Adrenal gland (tissue), 19 donors: Measurements from ENCODE around the gene DLGAP4. TPM values are rescaled to one million over a fixed set of nuclear protein-coding genes. Genes with fewer than 3 reads are reported as not detected.

Experiments
- DNase-seq, 7 donors: peaks; one replicate each; pipeline ENCODE4 v3.0.0-alpha.2; 2019 to 2020
- H3K27ac ChIP-seq, 5 donors: fragments of 200-600 bp; sonication (generic) in 4 of 5; 1 replicate in 3 of 5; 2 replicates in 2 of 5; pipeline versions ENCODE4 v1.5.1 to v1.8.0; 2016 to 2020; ENCODE audit warnings: mild to moderate bottlenecking in 1 of 5
- H3K27me3 ChIP-seq: fragments of 200-600 bp; 2 replicates; pipeline ENCODE4 v1.8.0; 2021
- H3K36me3 ChIP-seq, 2 donors: fragments of 200-600 bp; replicated peaks in 1 of 2; 1 replicate in 1 of 2; 2 replicates in 1 of 2; pipeline versions ENCODE4 v1.5.1 to v1.8.0; 2018 to 2022
- H3K4me1 ChIP-seq, 2 donors: fragments of 200-600 bp; replicated peaks in 1 of 2; 1 replicate in 1 of 2; 2 replicates in 1 of 2; pipeline versions ENCODE4 v1.5.1 to v1.8.0; 2018 to 2021
- H3K4me3 ChIP-seq, 4 donors: fragments of 200-600 bp; sonication (generic) in 3 of 4; one replicate each; pipeline ENCODE4 v1.5.1; 2016 to 2018
- H3K9me3 ChIP-seq, 3 donors: fragments of 200-600 bp; sonication (generic) in 1 of 3; replicated peaks in 1 of 3; 1 replicate in 2 of 3; 2 replicates in 1 of 3; pipeline versions ENCODE4 v1.5.1 to v1.8.0; 2016 to 2021
- CTCF ChIP-seq, 6 experiments: fragments of 450-650 bp in 4 of 6; fragments of 200-600 bp in 2 of 6; sonication (generic) in 1 of 6; IDR thresholded peaks; 1 replicate in 5 of 6; 2 replicates in 1 of 6; pipeline versions ENCODE4 v1.5.1 to v1.8.0; 2016 to 2021; ENCODE audit warnings: antibody characterized with exemption in 6 of 6, mild to moderate bottlenecking in 2 of 6, moderate library complexity in 1 of 6
- POLR2A ChIP-seq, 2 donors: fragments of 450-650 bp; IDR thresholded peaks; one replicate each; pipeline ENCODE4 v1.6.1; 2017; ENCODE audit warnings: antibody characterized with exemption in 2 of 2, mild to moderate bottlenecking in 2 of 2, moderate library complexity in 1 of 2
- WGBS, 4 donors: extraction: QIAGEN DNeasy Blood & Tissue Kit in 2 of 4; methylation state at CpG; one replicate each; pipeline versions ENCODE4 v1.1.5 to v1.1.7; 2013 to 2017; 5-methylcytosine and 5-hydroxymethylcytosine counted together
- intact Hi-C, 2 donors: fragments of 100-400 bp; cut with DNase I; formaldehyde crosslinking; loops; one replicate each; pipeline versions ENCODE4 v1.14.1 to v1.15.0; 2022 to 2023
- long read RNA-seq, 10 donors: library from polyadenylated mRNA in 3 of 10; unstranded in 2 of 10; stranded (forward) in 1 of 10; transcript quantifications; one replicate each; pipeline ENCODE4 v2.0.0 and lab custom pipeline, GENCODE V29; 2021 to 2026
- polyA plus RNA-seq, 3 donors: library from polyadenylated mRNA; stranded (reverse); fragments of 200-250 nt in 2 of 3; fragments of 350-450 nt in 1 of 3; fragmentation: Illumina TruSeq in 1 of 3; extraction: RNeasy Lipid Tissue Mini Kit (QIAGEN cat#74804) in 1 of 3; gene quantifications; one replicate each; pipeline ENCODE4 v1.2.3, GENCODE V29; 2013 to 2014
- total RNA-seq, 9 donors: library from RNA; depleted of rRNA in 4 of 9; stranded (reverse); fragments of >200 nt in 4 of 9; fragments of 120-200 nt in 1 of 9; fragmentation: NEBNext Ultra II Directional in 1 of 9; extraction: Animal tissue kit (Norgen Biotek cat#: 25700) in 1 of 9; gene quantifications; one replicate each; pipeline versions ENCODE4 v1.1.0 to v1.2.4, GENCODE V29; 2013 to 2023
- donor health status: healthy with polysubstance abuse.
- donor health status: Bipolar disorder and iron deficiency.
- donor health status: DM: yes; HTN: yes; CAD: no.
- donor health status: DM: no; HTN: no; CAD: no.
- donor health status: DM: no; HTN: no; CAD: no.
- donor health status: DM: yes; HTN: yes; CAD: no.

The DLGAP4 gene
- total RNA-seq: 10 to 100 TPM; 13.5 to 90.6 (median 61.9) TPM
- 10 to 100 TPM; 55.8 to 95.2 (median 79.7) TPM for polyA plus RNA-seq
- long read RNA-seq, donor 1, partial matches to known transcripts: 9 of 11 reads
- long read RNA-seq, donor 1, other reads (novel, unspliced or antisense): 0 of 11 reads
- long read RNA-seq, donor 2, partial matches to known transcripts: 12 of 15 reads
- long read RNA-seq, donor 2, other reads (novel, unspliced or antisense): 0 of 15 reads
- long read RNA-seq, donor 3, partial matches to known transcripts: 6 of 6 reads
- long read RNA-seq, donor 3, other reads (novel, unspliced or antisense): 0 of 6 reads
- long read RNA-seq, donor 4, partial matches to known transcripts: 2 of 13 reads
- long read RNA-seq, donor 4, other reads (novel, unspliced or antisense): 7 of 13 reads
- long read RNA-seq, donor 5, transcript DLGAP4-202 (7 exons, 2,392 nt): minor isoform, 9 of 82 reads
- long read RNA-seq, donor 5, transcript DLGAP4-206 (7 exons, 3,110 nt): major isoform, 36 of 82 reads
- long read RNA-seq, donor 5, partial matches to known transcripts: 12 of 82 reads
- long read RNA-seq, donor 5, other reads (novel, unspliced or antisense): 25 of 82 reads
- long read RNA-seq, donor 6, partial matches to known transcripts: 1 of 19 reads
- long read RNA-seq, donor 6, other reads (novel, unspliced or antisense): 15 of 19 reads
- long read RNA-seq, donor 7, partial matches to known transcripts: 0 of 5 reads
- long read RNA-seq, donor 7, other reads (novel, unspliced or antisense): 0 of 5 reads
- long read RNA-seq, donor 8, partial matches to known transcripts: 5 of 10 reads
- long read RNA-seq, donor 8, other reads (novel, unspliced or antisense): 0 of 10 reads
- long read RNA-seq, donor 9, partial matches to known transcripts: 5 of 8 reads
- long read RNA-seq, donor 9, other reads (novel, unspliced or antisense): 0 of 8 reads
- long read RNA-seq, donor 10, partial matches to known transcripts: 0 of 7 reads
- long read RNA-seq, donor 10, other reads (novel, unspliced or antisense): 0 of 7 reads

- H3K4me3 ChIP-seq: peak within 1 kb of the TSS in 1 of 4 donors; percentile 53
- DNase-seq: peak in 1 of 7 donors; percentile 41
- H3K27me3 ChIP-seq: peaks cover 30% of the 10 kb centered on the region
- no peaks in the 10 kb centered on the region for H3K36me3 ChIP-seq
- no peaks in the 10 kb centered on the region for H3K9me3 ChIP-seq
- intact Hi-C loops: no loop called here
- H3K4me1 ChIP-seq: peaks cover 7% of the 10 kb centered on the region in 2 donors
- WGBS, 4 donors: 0 to 5% (median 2%) methylated on average over 1 to 89 of the region's 96 CpGs
- TF ChIP-seq POLR2A (IDR thresholded peaks at IDR 0.05) (no peak), CTCF (IDR thresholded peaks at IDR 0.05) (no peak)
- no peak within 1 kb of the TSS for H3K27ac ChIP-seq
Observed at GRCh38 chr20:36305602-36306551, at the start of gene DLGAP4. DLGAP4 (plus strand) TSS chr20:36306339; CDS start chr20:36431718, 125,379 bp downstream.

GRCh38 chr20:36259177-36260061, 46.7 kb upstream of the DLGAP4 start:
- Histone ChIP-seq H3K9me3 (no peaks in the 10 kb centered on the region), H3K27me3 (no peaks in the 10 kb centered on the region), H3K4me3 (no peak overlapping the region), H3K4me1 (peaks cover 0 to 4% of the 10 kb centered on the region in 2 donors), H3K36me3 (peaks cover 0 to 19% of the 10 kb centered on the region in 2 donors), H3K27ac (no peak overlapping the region)
- intact Hi-C loops: no loop called here
- WGBS, 4 donors: 57 to 69% (median 59%) methylated on average over 14 to 16 of the region's 16 CpGs
- no peak for DNase-seq
- TF ChIP-seq CTCF (IDR thresholded peaks at IDR 0.05) (no peak), POLR2A (IDR thresholded peaks at IDR 0.05) (no peak)

GRCh38 chr20:36260316-36260715, 45.8 kb upstream of the DLGAP4 start:
- TF ChIP-seq CTCF (IDR thresholded peaks at IDR 0.05) (no peak), POLR2A (IDR thresholded peaks at IDR 0.05) (no peak)
- intact Hi-C loops: no loop called here
- H3K4me3 ChIP-seq: no peak overlapping the region
- no peaks in the 10 kb centered on the region for H3K27me3 ChIP-seq
- no peak overlapping the region for H3K27ac ChIP-seq
- H3K9me3 ChIP-seq: no peaks in the 10 kb centered on the region
- peaks cover 0 to 4% of the 10 kb centered on the region in 2 donors for H3K4me1 ChIP-seq
- peaks cover 0 to 17% of the 10 kb centered on the region in 2 donors for H3K36me3 ChIP-seq
- 80 to 87% (median 82%) methylated on average over 7 of the region's 7 CpGs for WGBS, 4 donors
- no peak for DNase-seq
